WTC11 (cell line): Measurements from ENCODE around the gene CCDC81.

Experiments
- ETV6 ChIP-seq: sonication (generic); formaldehyde crosslinking; IDR thresholded peaks from 2 replicates; pipeline ENCODE4 v1.8.1; 2022; ENCODE audit warnings: mild to moderate bottlenecking, missing genetic modification reagents
- TCF7 ChIP-seq: sonication (generic); formaldehyde crosslinking; IDR thresholded peaks from 2 replicates; pipeline ENCODE4 v1.8.0; 2022; ENCODE audit warnings: mild to moderate bottlenecking, low read depth, missing genetic modification reagents, moderate library complexity
- TEAD4 ChIP-seq: sonication (generic); formaldehyde crosslinking; IDR thresholded peaks from 2 replicates; pipeline ENCODE4 v1.8.0; 2022; ENCODE audit warnings: mild to moderate bottlenecking, missing genetic modification reagents
- ZNF232 ChIP-seq: sonication (generic); formaldehyde crosslinking; IDR thresholded peaks from 2 replicates; pipeline ENCODE4 v1.8.0; 2022; ENCODE audit warnings: mild to moderate bottlenecking, missing genetic modification reagents
- ZNF423 ChIP-seq: fragments of 250-450 bp; sonication (Bioruptor Pico); IDR thresholded peaks from 2 replicates; pipeline ENCODE4 v2.1.2; 2022; ENCODE audit warnings: mild to moderate bottlenecking, moderate library complexity
- TF ChIP-seq, protein P1 (sequence below): sonication (generic); formaldehyde crosslinking; IDR thresholded peaks from 2 replicates; pipeline ENCODE4 v1.8.1; 2023; ENCODE audit warnings: mild to moderate bottlenecking, missing genetic modification reagents, moderate library complexity
- TF ChIP-seq, protein P2 (sequence below): fragments of 200-600 bp; IDR thresholded peaks from 2 replicates; pipeline ENCODE4 v1.8.0; 2022; ENCODE audit warnings: antibody characterized with exemption
- TF ChIP-seq, protein P3 (sequence below): sonication (generic); formaldehyde crosslinking; IDR thresholded peaks from 2 replicates; pipeline ENCODE4 v1.8.0; 2023; ENCODE audit warnings: missing genetic modification reagents, mild to moderate bottlenecking, borderline replicate concordance
- TF ChIP-seq, protein P4 (sequence below): sonication (generic); formaldehyde crosslinking; conservative IDR thresholded peaks from 2 replicates; pipeline ENCODE4 v1.8.1; 2023; ENCODE audit warnings: mild to moderate bottlenecking, low read depth, missing genetic modification reagents, moderate library complexity
- TF ChIP-seq, protein P5 (sequence below): sonication (generic); formaldehyde crosslinking; IDR thresholded peaks from 2 replicates; pipeline ENCODE4 v1.8.1; 2022; ENCODE audit warnings: low read depth, missing genetic modification reagents, borderline replicate concordance
- TF ChIP-seq, protein P6 (sequence below): sonication (generic); formaldehyde crosslinking; IDR thresholded peaks from 2 replicates; pipeline ENCODE4 v1.8.0; 2022; ENCODE audit warnings: mild to moderate bottlenecking, missing genetic modification reagents

DNA sequence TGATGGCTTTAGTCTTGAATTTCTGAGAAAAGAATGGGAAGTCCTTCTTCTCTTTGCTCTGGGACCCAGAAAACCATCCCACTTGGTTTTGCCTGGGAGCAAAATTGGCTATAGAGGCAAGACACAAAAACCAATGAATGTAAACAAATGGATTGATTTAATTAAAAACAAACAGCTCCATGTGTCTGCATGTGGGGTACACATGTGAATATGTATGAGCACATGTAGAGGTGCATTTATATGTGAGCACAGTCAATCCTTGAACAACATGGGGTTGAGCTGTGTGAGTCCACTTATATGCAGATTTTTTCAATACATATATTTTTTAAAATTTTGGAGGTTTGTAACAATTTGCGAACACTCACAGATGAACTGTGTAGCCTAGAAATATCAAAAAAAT is 87.2 kb downstream of the CCDC81 start:
- TF ChIP-seq, protein P1, sequence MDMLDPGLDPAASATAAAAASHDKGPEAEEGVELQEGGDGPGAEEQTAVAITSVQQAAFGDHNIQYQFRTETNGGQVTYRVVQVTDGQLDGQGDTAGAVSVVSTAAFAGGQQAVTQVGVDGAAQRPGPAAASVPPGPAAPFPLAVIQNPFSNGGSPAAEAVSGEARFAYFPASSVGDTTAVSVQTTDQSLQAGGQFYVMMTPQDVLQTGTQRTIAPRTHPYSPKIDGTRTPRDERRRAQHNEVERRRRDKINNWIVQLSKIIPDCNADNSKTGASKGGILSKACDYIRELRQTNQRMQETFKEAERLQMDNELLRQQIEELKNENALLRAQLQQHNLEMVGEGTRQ, result no peak
- TF ChIP-seq ETV6 (CRISPR knock-in tag) (no peak), TCF7 (CRISPR knock-in tag) (no peak), ZNF423 (CRISPR knock-in tag) (no peak), ZNF232 (no peak), TEAD4 (CRISPR knock-in tag) (no peak)
- TF ChIP-seq, protein P2, sequence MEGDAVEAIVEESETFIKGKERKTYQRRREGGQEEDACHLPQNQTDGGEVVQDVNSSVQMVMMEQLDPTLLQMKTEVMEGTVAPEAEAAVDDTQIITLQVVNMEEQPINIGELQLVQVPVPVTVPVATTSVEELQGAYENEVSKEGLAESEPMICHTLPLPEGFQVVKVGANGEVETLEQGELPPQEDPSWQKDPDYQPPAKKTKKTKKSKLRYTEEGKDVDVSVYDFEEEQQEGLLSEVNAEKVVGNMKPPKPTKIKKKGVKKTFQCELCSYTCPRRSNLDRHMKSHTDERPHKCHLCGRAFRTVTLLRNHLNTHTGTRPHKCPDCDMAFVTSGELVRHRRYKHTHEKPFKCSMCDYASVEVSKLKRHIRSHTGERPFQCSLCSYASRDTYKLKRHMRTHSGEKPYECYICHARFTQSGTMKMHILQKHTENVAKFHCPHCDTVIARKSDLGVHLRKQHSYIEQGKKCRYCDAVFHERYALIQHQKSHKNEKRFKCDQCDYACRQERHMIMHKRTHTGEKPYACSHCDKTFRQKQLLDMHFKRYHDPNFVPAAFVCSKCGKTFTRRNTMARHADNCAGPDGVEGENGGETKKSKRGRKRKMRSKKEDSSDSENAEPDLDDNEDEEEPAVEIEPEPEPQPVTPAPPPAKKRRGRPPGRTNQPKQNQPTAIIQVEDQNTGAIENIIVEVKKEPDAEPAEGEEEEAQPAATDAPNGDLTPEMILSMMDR, result no peak
- TF ChIP-seq, protein P3, sequence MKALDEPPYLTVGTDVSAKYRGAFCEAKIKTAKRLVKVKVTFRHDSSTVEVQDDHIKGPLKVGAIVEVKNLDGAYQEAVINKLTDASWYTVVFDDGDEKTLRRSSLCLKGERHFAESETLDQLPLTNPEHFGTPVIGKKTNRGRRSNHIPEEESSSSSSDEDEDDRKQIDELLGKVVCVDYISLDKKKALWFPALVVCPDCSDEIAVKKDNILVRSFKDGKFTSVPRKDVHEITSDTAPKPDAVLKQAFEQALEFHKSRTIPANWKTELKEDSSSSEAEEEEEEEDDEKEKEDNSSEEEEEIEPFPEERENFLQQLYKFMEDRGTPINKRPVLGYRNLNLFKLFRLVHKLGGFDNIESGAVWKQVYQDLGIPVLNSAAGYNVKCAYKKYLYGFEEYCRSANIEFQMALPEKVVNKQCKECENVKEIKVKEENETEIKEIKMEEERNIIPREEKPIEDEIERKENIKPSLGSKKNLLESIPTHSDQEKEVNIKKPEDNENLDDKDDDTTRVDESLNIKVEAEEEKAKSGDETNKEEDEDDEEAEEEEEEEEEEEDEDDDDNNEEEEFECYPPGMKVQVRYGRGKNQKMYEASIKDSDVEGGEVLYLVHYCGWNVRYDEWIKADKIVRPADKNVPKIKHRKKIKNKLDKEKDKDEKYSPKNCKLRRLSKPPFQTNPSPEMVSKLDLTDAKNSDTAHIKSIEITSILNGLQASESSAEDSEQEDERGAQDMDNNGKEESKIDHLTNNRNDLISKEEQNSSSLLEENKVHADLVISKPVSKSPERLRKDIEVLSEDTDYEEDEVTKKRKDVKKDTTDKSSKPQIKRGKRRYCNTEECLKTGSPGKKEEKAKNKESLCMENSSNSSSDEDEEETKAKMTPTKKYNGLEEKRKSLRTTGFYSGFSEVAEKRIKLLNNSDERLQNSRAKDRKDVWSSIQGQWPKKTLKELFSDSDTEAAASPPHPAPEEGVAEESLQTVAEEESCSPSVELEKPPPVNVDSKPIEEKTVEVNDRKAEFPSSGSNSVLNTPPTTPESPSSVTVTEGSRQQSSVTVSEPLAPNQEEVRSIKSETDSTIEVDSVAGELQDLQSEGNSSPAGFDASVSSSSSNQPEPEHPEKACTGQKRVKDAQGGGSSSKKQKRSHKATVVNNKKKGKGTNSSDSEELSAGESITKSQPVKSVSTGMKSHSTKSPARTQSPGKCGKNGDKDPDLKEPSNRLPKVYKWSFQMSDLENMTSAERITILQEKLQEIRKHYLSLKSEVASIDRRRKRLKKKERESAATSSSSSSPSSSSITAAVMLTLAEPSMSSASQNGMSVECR (CRISPR knock-in tag), result no peak
- TF ChIP-seq, protein P4, sequence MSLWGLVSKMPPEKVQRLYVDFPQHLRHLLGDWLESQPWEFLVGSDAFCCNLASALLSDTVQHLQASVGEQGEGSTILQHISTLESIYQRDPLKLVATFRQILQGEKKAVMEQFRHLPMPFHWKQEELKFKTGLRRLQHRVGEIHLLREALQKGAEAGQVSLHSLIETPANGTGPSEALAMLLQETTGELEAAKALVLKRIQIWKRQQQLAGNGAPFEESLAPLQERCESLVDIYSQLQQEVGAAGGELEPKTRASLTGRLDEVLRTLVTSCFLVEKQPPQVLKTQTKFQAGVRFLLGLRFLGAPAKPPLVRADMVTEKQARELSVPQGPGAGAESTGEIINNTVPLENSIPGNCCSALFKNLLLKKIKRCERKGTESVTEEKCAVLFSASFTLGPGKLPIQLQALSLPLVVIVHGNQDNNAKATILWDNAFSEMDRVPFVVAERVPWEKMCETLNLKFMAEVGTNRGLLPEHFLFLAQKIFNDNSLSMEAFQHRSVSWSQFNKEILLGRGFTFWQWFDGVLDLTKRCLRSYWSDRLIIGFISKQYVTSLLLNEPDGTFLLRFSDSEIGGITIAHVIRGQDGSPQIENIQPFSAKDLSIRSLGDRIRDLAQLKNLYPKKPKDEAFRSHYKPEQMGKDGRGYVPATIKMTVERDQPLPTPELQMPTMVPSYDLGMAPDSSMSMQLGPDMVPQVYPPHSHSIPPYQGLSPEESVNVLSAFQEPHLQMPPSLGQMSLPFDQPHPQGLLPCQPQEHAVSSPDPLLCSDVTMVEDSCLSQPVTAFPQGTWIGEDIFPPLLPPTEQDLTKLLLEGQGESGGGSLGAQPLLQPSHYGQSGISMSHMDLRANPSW (CRISPR knock-in tag), result no peak
- TF ChIP-seq, protein P5, sequence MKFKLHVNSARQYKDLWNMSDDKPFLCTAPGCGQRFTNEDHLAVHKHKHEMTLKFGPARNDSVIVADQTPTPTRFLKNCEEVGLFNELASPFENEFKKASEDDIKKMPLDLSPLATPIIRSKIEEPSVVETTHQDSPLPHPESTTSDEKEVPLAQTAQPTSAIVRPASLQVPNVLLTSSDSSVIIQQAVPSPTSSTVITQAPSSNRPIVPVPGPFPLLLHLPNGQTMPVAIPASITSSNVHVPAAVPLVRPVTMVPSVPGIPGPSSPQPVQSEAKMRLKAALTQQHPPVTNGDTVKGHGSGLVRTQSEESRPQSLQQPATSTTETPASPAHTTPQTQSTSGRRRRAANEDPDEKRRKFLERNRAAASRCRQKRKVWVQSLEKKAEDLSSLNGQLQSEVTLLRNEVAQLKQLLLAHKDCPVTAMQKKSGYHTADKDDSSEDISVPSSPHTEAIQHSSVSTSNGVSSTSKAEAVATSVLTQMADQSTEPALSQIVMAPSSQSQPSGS (CRISPR knock-in tag), result no peak
- TF ChIP-seq, protein P6, sequence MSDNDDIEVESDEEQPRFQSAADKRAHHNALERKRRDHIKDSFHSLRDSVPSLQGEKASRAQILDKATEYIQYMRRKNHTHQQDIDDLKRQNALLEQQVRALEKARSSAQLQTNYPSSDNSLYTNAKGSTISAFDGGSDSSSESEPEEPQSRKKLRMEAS, result no peak
